B cell (primary cell): ENCODE data around the gene FRMPD4.

Experiments used
- EZH2 ChIP-seq: IDR thresholded peaks from 2 replicates; pipeline ENCODE4 v1.6.1; 2012; ENCODE audit warnings: borderline replicate concordance, low read depth, mild to moderate bottlenecking, moderate library complexity, low read length; ENCODE audit not compliant: insufficient read depth, poor library complexity, severe bottlenecking
- TF ChIP-seq, protein P1 (sequence below): fragments of 200-600 bp; IDR thresholded peaks from one replicate; pipeline ENCODE4 v1.8.0; 2022; ENCODE audit warnings: antibody characterized with exemption, mild to moderate bottlenecking

- TF ChIP-seq, protein P1, sequence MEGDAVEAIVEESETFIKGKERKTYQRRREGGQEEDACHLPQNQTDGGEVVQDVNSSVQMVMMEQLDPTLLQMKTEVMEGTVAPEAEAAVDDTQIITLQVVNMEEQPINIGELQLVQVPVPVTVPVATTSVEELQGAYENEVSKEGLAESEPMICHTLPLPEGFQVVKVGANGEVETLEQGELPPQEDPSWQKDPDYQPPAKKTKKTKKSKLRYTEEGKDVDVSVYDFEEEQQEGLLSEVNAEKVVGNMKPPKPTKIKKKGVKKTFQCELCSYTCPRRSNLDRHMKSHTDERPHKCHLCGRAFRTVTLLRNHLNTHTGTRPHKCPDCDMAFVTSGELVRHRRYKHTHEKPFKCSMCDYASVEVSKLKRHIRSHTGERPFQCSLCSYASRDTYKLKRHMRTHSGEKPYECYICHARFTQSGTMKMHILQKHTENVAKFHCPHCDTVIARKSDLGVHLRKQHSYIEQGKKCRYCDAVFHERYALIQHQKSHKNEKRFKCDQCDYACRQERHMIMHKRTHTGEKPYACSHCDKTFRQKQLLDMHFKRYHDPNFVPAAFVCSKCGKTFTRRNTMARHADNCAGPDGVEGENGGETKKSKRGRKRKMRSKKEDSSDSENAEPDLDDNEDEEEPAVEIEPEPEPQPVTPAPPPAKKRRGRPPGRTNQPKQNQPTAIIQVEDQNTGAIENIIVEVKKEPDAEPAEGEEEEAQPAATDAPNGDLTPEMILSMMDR, result no peak
- TF ChIP-seq EZH2, result no peak
These were observed 139.9 kb downstream of the FRMPD4 start for GRCh38 chrX:12278151-12278550.
